Fibroblast of lung (primary cell): Measurements from ENCODE around the gene THAP5. TPM values are rescaled to one million over a fixed set of nuclear protein-coding genes. Genes with fewer than 3 reads are reported as not detected.

Experiments used
- DNase-seq, 2 donors: peaks; one replicate each; pipeline versions ENCODE4 v3.0.0 to v3.0.0-alpha.2; 2010; ENCODE audit warnings: low read depth in 2 of 2
- H2AFZ ChIP-seq: 2 replicates; pipeline ENCODE4 v1.5.1; 2012; ENCODE audit warnings: low read length, control low read depth, inconsistent platforms
- H3K27ac ChIP-seq: 2 replicates; pipeline ENCODE4 v1.5.1; 2011; ENCODE audit warnings: low read length, control low read depth; ENCODE audit not compliant: insufficient read depth
- H3K27me3 ChIP-seq: 2 replicates; pipeline ENCODE4 v1.5.1; 2011; ENCODE audit warnings: mild to moderate bottlenecking, low read length; ENCODE audit not compliant: control insufficient read depth, insufficient read depth
- H3K36me3 ChIP-seq: 2 replicates; pipeline ENCODE4 v1.5.1; 2011; ENCODE audit warnings: low read length; ENCODE audit not compliant: control insufficient read depth, insufficient read depth
- H3K4me1 ChIP-seq: 2 replicates; pipeline ENCODE4 v1.5.1; 2011; ENCODE audit warnings: low read length; ENCODE audit not compliant: control insufficient read depth, insufficient read depth; ENCODE audit errors: extremely low read depth
- H3K4me2 ChIP-seq: 2 replicates; pipeline ENCODE4 v1.5.1; 2011; ENCODE audit warnings: low read length, control low read depth; ENCODE audit not compliant: insufficient read depth; ENCODE audit errors: extremely low read depth
- H3K4me3 ChIP-seq, 4 experiments: fragments of 200-600 bp in 1 of 4; sonication (generic) in 1 of 4; replicated peaks in 1 of 4; 2 replicates each; pipeline ENCODE4 v1.5.1; 2011 to 2016; ENCODE audit warnings: low read length in 4 of 4, low read depth in 3 of 4, mild to moderate bottlenecking in 3 of 4, control low read depth in 2 of 4, inconsistent platforms in 1 of 4, mixed read lengths in 1 of 4; ENCODE audit not compliant: insufficient read depth in 1 of 4; ENCODE audit errors: control extremely low read depth in 1 of 4
- H3K79me2 ChIP-seq: 2 replicates; pipeline ENCODE4 v1.5.1; 2012; ENCODE audit warnings: mild to moderate bottlenecking, low read length, inconsistent platforms; ENCODE audit not compliant: control insufficient read depth, insufficient read depth
- H3K9ac ChIP-seq: 2 replicates; pipeline ENCODE4 v1.5.1; 2011; ENCODE audit warnings: mild to moderate bottlenecking, low read length, control low read depth; ENCODE audit not compliant: insufficient read depth
- H3K9me3 ChIP-seq: 2 replicates; pipeline ENCODE4 v1.5.1; 2012; ENCODE audit warnings: low read depth, low read length; ENCODE audit not compliant: control insufficient read depth, insufficient read depth
- H4K20me1 ChIP-seq: 2 replicates; pipeline ENCODE4 v1.5.1; 2011; ENCODE audit warnings: low read length; ENCODE audit not compliant: control insufficient read depth, insufficient read depth; ENCODE audit errors: extremely low read depth
- CTCF ChIP-seq, 2 donors: IDR thresholded peaks in 1 of 2; conservative IDR thresholded peaks in 1 of 2; 1 replicate in 1 of 2; 2 replicates in 1 of 2; pipeline ENCODE4 v1.5.1; 2011 to 2012; ENCODE audit warnings: low read length in 2 of 2, control low read depth in 1 of 2, inconsistent platforms in 1 of 2, low read depth in 1 of 2, mild to moderate bottlenecking in 1 of 2
- EZH2 ChIP-seq: IDR thresholded peaks from 2 replicates; pipeline ENCODE4 v1.5.1; 2012; ENCODE audit warnings: low read length, control low read depth, mild to moderate bottlenecking; ENCODE audit errors: missing control alignments
- polyA minus RNA-seq: library from RNA; depleted of rRNA, polyadenylated mRNA; stranded (reverse); fragments of >200 nt; gene quantifications from 2 replicates; pipeline ENCODE4 v1.2.3, GENCODE V29; 2011; ENCODE audit warnings: low replicate concordance
- polyA plus RNA-seq, 2 donors: library from polyadenylated mRNA; depleted of rRNA in 1 of 2; stranded (reverse) in 1 of 2; unstranded in 1 of 2; fragments of >200 nt; gene quantifications; 2 replicates each; pipeline ENCODE4 v1.2.1, GENCODE V29; 2011 to 2012; ENCODE audit warnings: missing spikeins in 1 of 2
- total RNA-seq: library from RNA; depleted of rRNA; stranded (reverse); fragments of >200 nt; gene quantifications from 2 replicates; pipeline ENCODE4 v1.2.1, GENCODE V29; 2014

The THAP5 gene
- total RNA-seq (23.4 and 24.1 TPM in 2 replicates), polyA plus RNA-seq (11.9 and 18.4 TPM in 2 replicates), polyA minus RNA-seq (1.4 and 1.8 TPM in 2 replicates)
- polyA plus RNA-seq (2012): 11.6 and 13.3 TPM in 2 replicates

GRCh38 chr7:108569381-108570145 is at the start of gene THAP5, which contains the start of gene DNAJB9:
THAP5 (minus strand) TSS chr7:108569706; CDS start chr7:108569569, 137 bp downstream.
DNAJB9 (plus strand) TSS chr7:108569874; CDS start chr7:108571727, 1,853 bp downstream.
- Histone ChIP-seq H3K27ac (peak within 1 kb of the TSS; percentile 100), H4K20me1 (no peaks in the 10 kb centered on the region), H3K36me3 (no peaks in the 10 kb centered on the region), H3K9ac (peak within 1 kb of the TSS; percentile 98), H3K4me2 (peak within 1 kb of the TSS; percentile 96), H3K79me2 (peaks cover 39% of the 10 kb centered on the region), H3K4me1 (no peaks in the 10 kb centered on the region), H2AFZ (peak within 1 kb of the TSS; percentile 97), H3K4me3 (peak within 1 kb of the TSS; percentile 80 to 98 (median 96)), H3K9me3 (no peaks in the 10 kb centered on the region), H3K27me3 (no peaks in the 10 kb centered on the region)
- TF ChIP-seq CTCF (conservative IDR thresholded peaks at IDR 0.05 in 1 of 2, IDR thresholded peaks at IDR 0.05 in 1 of 2; ENCODE audit: low read depth in 1 of 2, low read length in 2 of 2) (no peak), EZH2 (no peak)
- DNase-seq: peak; percentile 99 to 100

DNA sequence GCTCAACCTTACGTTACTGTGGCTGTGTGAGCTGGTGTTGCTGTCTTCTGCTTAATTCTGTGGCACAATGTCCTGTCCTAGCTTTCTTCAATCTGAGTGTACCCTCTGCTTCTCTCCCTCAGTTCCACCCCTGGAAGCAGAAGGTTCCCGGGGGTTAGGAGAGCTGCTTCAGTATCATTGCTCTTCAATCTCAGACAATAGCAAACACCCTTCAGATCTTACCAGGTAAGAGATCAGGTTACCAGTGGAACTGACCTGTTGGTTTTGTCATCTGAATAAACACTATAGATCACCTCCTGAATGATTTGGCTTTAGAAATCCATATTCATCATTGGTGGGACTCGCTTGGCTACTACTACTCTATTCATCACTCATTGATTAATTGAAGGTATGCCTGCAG is 48.5 kb upstream of the THAP5 start:
- DNase-seq: no peak
- H3K4me2 ChIP-seq: no peak overlapping the region
- no peak for TF ChIP-seq EZH2
- TF ChIP-seq CTCF (conservative IDR thresholded peaks at IDR 0.05 in 1 of 2, IDR thresholded peaks at IDR 0.05 in 1 of 2; ENCODE audit: low read depth in 1 of 2, low read length in 2 of 2): no peak
- H3K79me2 ChIP-seq: no peaks in the 10 kb centered on the region
- H4K20me1 ChIP-seq: no peaks in the 10 kb centered on the region
- no peaks in the 10 kb centered on the region for H3K4me1 ChIP-seq
- no peak overlapping the region for H2AFZ ChIP-seq
- no peaks in the 10 kb centered on the region for H3K36me3 ChIP-seq
- no peak overlapping the region for H3K4me3 ChIP-seq
- H3K9ac ChIP-seq: no peak overlapping the region
- no peak overlapping the region for H3K27ac ChIP-seq
- H3K9me3 ChIP-seq: no peaks in the 10 kb centered on the region
- H3K27me3 ChIP-seq: no peaks in the 10 kb centered on the region

GRCh38 chr7:108614896-108615295 is 45.4 kb upstream of the THAP5 start:
- Histone ChIP-seq H3K9ac (no peak overlapping the region), H4K20me1 (no peaks in the 10 kb centered on the region), H3K9me3 (no peaks in the 10 kb centered on the region), H3K27me3 (no peaks in the 10 kb centered on the region), H3K4me1 (no peaks in the 10 kb centered on the region), H3K4me2 (no peak overlapping the region), H2AFZ (no peak overlapping the region), H3K27ac (no peak overlapping the region), H3K79me2 (no peaks in the 10 kb centered on the region), H3K36me3 (no peaks in the 10 kb centered on the region), H3K4me3 (no peak overlapping the region)
- no peak for DNase-seq
- no peak for TF ChIP-seq EZH2
